HepG2 (cell line): ENCODE measurements around the gene PIK3CD.

ENCODE experiments used
- RFXAP ChIP-seq: sonication (generic); formaldehyde crosslinking; IDR thresholded peaks from 2 replicates; pipeline ENCODE4 v1.4.0; 2020; ENCODE audit warnings: missing genetic modification reagents, borderline replicate concordance
- SMC3 ChIP-seq: IDR thresholded peaks from 2 replicates; pipeline ENCODE4 v1.6.1; 2011; ENCODE audit warnings: low read length, improper control_type of control experiment
- ZNF333 ChIP-seq: sonication (generic); formaldehyde crosslinking; IDR thresholded peaks from 2 replicates; pipeline ENCODE4 v1.4.0; 2020; ENCODE audit warnings: mild to moderate bottlenecking, missing genetic modification reagents, borderline replicate concordance
- TF ChIP-seq, protein P1 (sequence below): sonication (generic); formaldehyde crosslinking; IDR thresholded peaks from 2 replicates; pipeline ENCODE4 v1.8.0; 2022; ENCODE audit warnings: missing genetic modification reagents, mild to moderate bottlenecking, moderate library complexity, borderline replicate concordance

DNA sequence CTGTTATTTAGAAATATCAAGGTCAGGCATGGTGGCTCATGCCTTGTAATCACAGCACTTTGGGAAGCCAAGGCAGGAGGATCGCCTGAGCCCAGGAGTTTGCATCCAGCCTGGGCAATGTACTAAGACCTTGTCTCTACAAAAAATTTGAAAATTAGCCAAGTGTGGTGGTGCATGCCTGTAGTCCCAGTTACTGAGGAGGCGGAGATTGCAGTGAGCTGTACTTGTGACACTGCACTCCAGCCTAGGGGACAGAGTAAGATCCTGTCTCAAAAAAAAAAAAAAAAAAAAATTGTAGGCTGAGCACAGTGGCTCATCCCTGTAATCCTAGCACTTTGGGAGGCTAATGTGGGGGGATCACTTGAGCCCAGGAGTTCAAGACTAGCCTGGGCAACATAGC lies 45.3 kb downstream of the PIK3CD start:
- TF ChIP-seq RFXAP (no peak), SMC3 (no peak), ZNF333 (CRISPR knock-in tag) (no peak)
- TF ChIP-seq, protein P1, sequence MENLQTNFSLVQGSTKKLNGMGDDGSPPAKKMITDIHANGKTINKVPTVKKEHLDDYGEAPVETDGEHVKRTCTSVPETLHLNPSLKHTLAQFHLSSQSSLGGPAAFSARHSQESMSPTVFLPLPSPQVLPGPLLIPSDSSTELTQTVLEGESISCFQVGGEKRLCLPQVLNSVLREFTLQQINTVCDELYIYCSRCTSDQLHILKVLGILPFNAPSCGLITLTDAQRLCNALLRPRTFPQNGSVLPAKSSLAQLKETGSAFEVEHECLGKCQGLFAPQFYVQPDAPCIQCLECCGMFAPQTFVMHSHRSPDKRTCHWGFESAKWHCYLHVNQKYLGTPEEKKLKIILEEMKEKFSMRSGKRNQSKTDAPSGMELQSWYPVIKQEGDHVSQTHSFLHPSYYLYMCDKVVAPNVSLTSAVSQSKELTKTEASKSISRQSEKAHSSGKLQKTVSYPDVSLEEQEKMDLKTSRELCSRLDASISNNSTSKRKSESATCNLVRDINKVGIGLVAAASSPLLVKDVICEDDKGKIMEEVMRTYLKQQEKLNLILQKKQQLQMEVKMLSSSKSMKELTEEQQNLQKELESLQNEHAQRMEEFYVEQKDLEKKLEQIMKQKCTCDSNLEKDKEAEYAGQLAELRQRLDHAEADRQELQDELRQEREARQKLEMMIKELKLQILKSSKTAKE (CRISPR knock-in tag) = no peak
